Astrocyte of the spinal cord (primary cell): ENCODE data around the gene ACSL5.

ENCODE experiments used
- DNase-seq: peaks from one replicate; pipeline ENCODE4 v3.0.0; 2011; ENCODE audit warnings: low read depth, low spot score
- H3K4me3 ChIP-seq: 2 replicates; pipeline ENCODE4 v1.5.1; 2011; ENCODE audit warnings: low read depth, mild to moderate bottlenecking, low read length, moderate library complexity
- in situ Hi-C: cut with HindIII; loops from 2 replicates; pipeline ENCODE4 v1.10.0; 2017; ENCODE audit warnings: low sequenced_read_pairs
- TF ChIP-seq, protein P1 (sequence below): IDR thresholded peaks from 2 replicates; pipeline ENCODE4 v1.5.1; 2012; ENCODE audit warnings: low read depth, mild to moderate bottlenecking, low read length, inconsistent platforms

Gene ACSL5

DNA sequence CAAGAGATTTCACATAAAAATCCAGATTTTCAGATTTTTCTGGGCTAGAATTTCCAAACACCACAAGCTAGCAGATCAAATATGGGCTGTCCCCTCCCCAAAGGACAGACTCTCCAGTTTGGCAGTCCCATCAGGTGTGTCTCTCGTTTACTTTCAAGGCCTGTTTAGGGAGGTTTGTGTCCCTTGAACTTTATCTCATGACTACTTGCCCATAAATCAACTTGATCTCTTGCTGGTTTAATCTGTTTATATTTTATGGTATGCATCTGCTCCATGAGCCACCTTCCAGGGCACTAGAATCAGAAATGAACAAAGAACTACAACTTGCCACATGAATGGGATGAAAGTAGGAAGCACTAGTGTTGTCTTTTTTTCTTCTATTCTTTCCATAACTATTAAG, 67.6 kb downstream of the ACSL5 start:
- no peak for DNase-seq
- in situ Hi-C loops: no loop called here
- TF ChIP-seq, protein P1, sequence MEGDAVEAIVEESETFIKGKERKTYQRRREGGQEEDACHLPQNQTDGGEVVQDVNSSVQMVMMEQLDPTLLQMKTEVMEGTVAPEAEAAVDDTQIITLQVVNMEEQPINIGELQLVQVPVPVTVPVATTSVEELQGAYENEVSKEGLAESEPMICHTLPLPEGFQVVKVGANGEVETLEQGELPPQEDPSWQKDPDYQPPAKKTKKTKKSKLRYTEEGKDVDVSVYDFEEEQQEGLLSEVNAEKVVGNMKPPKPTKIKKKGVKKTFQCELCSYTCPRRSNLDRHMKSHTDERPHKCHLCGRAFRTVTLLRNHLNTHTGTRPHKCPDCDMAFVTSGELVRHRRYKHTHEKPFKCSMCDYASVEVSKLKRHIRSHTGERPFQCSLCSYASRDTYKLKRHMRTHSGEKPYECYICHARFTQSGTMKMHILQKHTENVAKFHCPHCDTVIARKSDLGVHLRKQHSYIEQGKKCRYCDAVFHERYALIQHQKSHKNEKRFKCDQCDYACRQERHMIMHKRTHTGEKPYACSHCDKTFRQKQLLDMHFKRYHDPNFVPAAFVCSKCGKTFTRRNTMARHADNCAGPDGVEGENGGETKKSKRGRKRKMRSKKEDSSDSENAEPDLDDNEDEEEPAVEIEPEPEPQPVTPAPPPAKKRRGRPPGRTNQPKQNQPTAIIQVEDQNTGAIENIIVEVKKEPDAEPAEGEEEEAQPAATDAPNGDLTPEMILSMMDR: no peak
- H3K4me3 ChIP-seq: no peak overlapping the region

DNA sequence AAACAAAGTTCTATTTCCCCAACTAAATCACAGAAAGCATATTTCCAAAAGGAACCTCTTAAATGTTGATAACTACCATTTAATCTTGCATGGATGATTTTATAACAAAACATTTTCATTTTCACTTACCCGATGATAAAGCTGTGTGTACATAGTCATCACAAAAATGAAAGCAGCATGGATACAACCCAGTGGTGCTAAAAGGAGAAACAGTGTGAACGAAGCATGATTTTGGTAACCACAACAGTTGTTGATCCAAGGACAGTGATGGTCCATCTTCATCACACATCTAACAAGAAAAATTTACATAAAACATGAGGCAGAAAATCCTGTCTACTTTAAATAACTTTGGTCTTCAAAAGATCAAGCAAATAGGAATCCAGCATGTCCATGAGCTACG, 68.1 kb downstream of the ACSL5 start:
- in situ Hi-C loops: no loop called here
- TF ChIP-seq, protein P1: no peak
- DNase-seq: no peak
- no peak overlapping the region for H3K4me3 ChIP-seq

- in situ Hi-C loops: no loop called here
- DNase-seq: no peak
- peak overlapping the region; percentile 100 for H3K4me3 ChIP-seq
- TF ChIP-seq, protein P1: no peak
These were observed 72.3 kb downstream of the ACSL5 start for GRCh38 chr10:112446055-112446854.

- in situ Hi-C loops: no loop called here
- peak within 1 kb of the TSS; percentile 100 for H3K4me3 ChIP-seq
- TF ChIP-seq, protein P1: peak; percentile 32
These were observed 73.1 kb downstream of the ACSL5 start, which contains the start of the genes VTI1A and ZDHHC6 for GRCh38 chr10:112446855-112447619. TSS of gene VTI1A (plus strand) at chr10:112447215. CDS start at chr10:112447374, 159 bp downstream. TSS of gene ZDHHC6 (minus strand) at chr10:112446914. CDS start at chr10:112445436, 1,478 bp downstream.

GRCh38 chr10:112447620-112447928, 73.7 kb downstream of the ACSL5 start:
- no peak for DNase-seq
- TF ChIP-seq, protein P1: no peak
- in situ Hi-C loops: no loop called here
- H3K4me3 ChIP-seq: peak overlapping the region; percentile 100

More at GRCh38 chr10:112446855-112447619, 73.1 kb downstream of the ACSL5 start, which contains the start of the genes VTI1A and ZDHHC6:
- DNase-seq: peak; percentile 89

- TF ChIP-seq, protein P1: no peak
- no peak for DNase-seq
- no peak overlapping the region for H3K4me3 ChIP-seq
- in situ Hi-C loops: no loop called here
These were observed 75.0 kb downstream of the ACSL5 start for GRCh38 chr10:112448888-112449287.
